K562 (cell line): ENCODE data around the gene USF2. TPM values are rescaled to one million over a fixed set of nuclear protein-coding genes. Genes with fewer than 3 reads are reported as not detected.

Source experiments
- ATAC-seq: fragments of 200-7000 bp; cut with Tn5 transposase; 3 replicates; pipeline ENCODE4 v1.9.1; 2020; ENCODE audit warnings: moderate library complexity
- BruUV-seq: library from RNA; stranded (reverse); fragments of 400-500 nt; replicated peaks from 2 replicates; lab custom pipeline; 2021; lab: Mats Ljungman, UMichigan
- CTCF ChIA-PET: fragments of 300-600 bp; formaldehyde crosslinking; extraction: SDS; loops from one replicate; lab custom pipeline; 2021; ENCODE audit warnings: low intra/inter-chr PET ratio; lab: Yijun Ruan, JAX
- POLR2A ChIA-PET: fragments of 300-600, 350-650 bp; sonication (Branson Sonifier 250); formaldehyde crosslinking; extraction: SDS; loops from one replicate; lab custom pipeline; 2021; ENCODE audit warnings: antibody characterized with exemption, inconsistent platforms; lab: Yijun Ruan, JAX
- DNase-seq, 4 experiments: peaks; one replicate each; pipeline versions ENCODE4 v3.0.0 to v3.0.0-alpha.2; 2011 to 2018; ENCODE audit warnings: low spot score in 3 of 4, mixed read lengths in 3 of 4; ENCODE audit errors: extremely low read depth in 1 of 4
- FAIRE-seq: peaks from 2 replicates; lab custom pipeline; 2011; peaks lifted over from hg19 to GRCh38; lab: Jason Lieb, UNC
- H2AFZ ChIP-seq: 2 replicates; pipeline ENCODE4 v1.6.0; 2011; ENCODE audit warnings: low read depth, low read length, control low read depth, inconsistent platforms
- H3K27ac ChIP-seq: fragments of 200-600 bp; 3 replicates; pipeline ENCODE4 v1.8.0; 2011; ENCODE audit warnings: low read depth, mild to moderate bottlenecking, control low read depth, inconsistent platforms, low read length, moderate library complexity, mixed read lengths; ENCODE audit errors: extremely low read depth
- H3K27me3 ChIP-seq, 2 experiments: fragments of 300-600 bp in 1 of 2; 2 replicates in 1 of 2; 3 replicates in 1 of 2; pipeline versions ENCODE4 v1.6.0 to v1.8.0; 2011; ENCODE audit warnings: inconsistent platforms in 2 of 2, low read length in 2 of 2, mild to moderate bottlenecking in 1 of 2, mixed read lengths in 1 of 2, moderate library complexity in 1 of 2; ENCODE audit not compliant: control insufficient read depth in 2 of 2, insufficient read depth in 2 of 2
- H3K36me3 ChIP-seq: fragments of 300-600 bp; 3 replicates; pipeline ENCODE4 v1.8.0; 2011; ENCODE audit warnings: mild to moderate bottlenecking, low read length, inconsistent platforms; ENCODE audit not compliant: control insufficient read depth, insufficient read depth
- H3K4me1 ChIP-seq, 2 experiments: fragments of 200-600 bp in 1 of 2; replicated peaks in 1 of 2; 2 replicates in 1 of 2; 3 replicates in 1 of 2; pipeline versions ENCODE4 v1.5.1 to v1.8.0; 2011; ENCODE audit warnings: inconsistent platforms in 2 of 2, low read length in 2 of 2, mild to moderate bottlenecking in 1 of 2, mixed read lengths in 1 of 2, moderate library complexity in 1 of 2; ENCODE audit not compliant: control insufficient read depth in 2 of 2, insufficient read depth in 2 of 2
- H3K4me2 ChIP-seq: 2 replicates; pipeline ENCODE4 v1.6.1; 2011; ENCODE audit warnings: low read length, control low read depth, inconsistent platforms, mixed read lengths; ENCODE audit not compliant: insufficient read depth
- H3K4me3 ChIP-seq: fragments of 200-600 bp; sonication (generic), shearing (Covaris generic); 2 replicates; pipeline ENCODE4 v1.5.1; 2016; ENCODE audit warnings: control low read depth, inconsistent platforms
- H3K79me2 ChIP-seq: fragments of 200-600 bp; 3 replicates; pipeline ENCODE4 v1.8.0; 2011; ENCODE audit warnings: low read length, inconsistent platforms; ENCODE audit not compliant: control insufficient read depth, insufficient read depth
- H3K9ac ChIP-seq, 2 experiments: 2 replicates each; pipeline versions ENCODE4 v1.6.0 to v1.6.1; 2011; ENCODE audit warnings: low read depth in 2 of 2, low read length in 2 of 2, control low read depth in 1 of 2, inconsistent platforms in 1 of 2, mild to moderate bottlenecking in 1 of 2, mixed read lengths in 1 of 2; ENCODE audit not compliant: insufficient read depth in 1 of 2
- H3K9me1 ChIP-seq: one replicate; pipeline ENCODE4 v1.6.0; 2011; ENCODE audit warnings: inconsistent platforms, mild to moderate bottlenecking, low read length, moderate library complexity; ENCODE audit not compliant: control insufficient read depth, insufficient read depth
- H3K9me3 ChIP-seq: replicated peaks from 2 replicates; pipeline ENCODE4 v1.5.1; 2011; ENCODE audit warnings: low read depth, low read length, inconsistent platforms; ENCODE audit not compliant: control insufficient read depth, insufficient read depth
- H4K20me1 ChIP-seq: replicated peaks from 2 replicates; pipeline ENCODE4 v1.6.1; 2011; ENCODE audit warnings: low read length, inconsistent platforms, mixed read lengths; ENCODE audit not compliant: control insufficient read depth, insufficient read depth
- CTBP1 ChIP-seq: fragments of 450-650 bp; IDR thresholded peaks from 2 replicates; pipeline ENCODE4 v1.6.1; 2016; ENCODE audit warnings: borderline replicate concordance
- HDAC3 ChIP-seq: fragments of 450-650 bp; IDR thresholded peaks from 2 replicates; pipeline ENCODE4 v1.6.1; 2018; ENCODE audit warnings: borderline replicate concordance, mild to moderate bottlenecking, moderate library complexity; ENCODE audit not compliant: partially characterized antibody
- SMAD2 ChIP-seq: fragments of 150-350 bp; IDR thresholded peaks from 2 replicates; pipeline ENCODE4 v1.6.1; 2014; ENCODE audit warnings: low read depth, mild to moderate bottlenecking, low read length
- ZNF79 ChIP-seq: fragments of 250-450 bp; sonication (Bioruptor Pico); IDR thresholded peaks from 2 replicates; pipeline ENCODE4 v1.4.0; 2020; ENCODE audit warnings: low read depth, mild to moderate bottlenecking, moderate library complexity
- WGBS: fragments of 100-300 bp; shearing (Covaris generic); methylation state at CpG from one replicate; pipeline ENCODE4 v1.1.6; 2016; ENCODE audit warnings: low coverage, mixed read lengths; ENCODE audit not compliant: insufficient coverage; ENCODE audit errors: missing lambda C conversion rate; 5-methylcytosine and 5-hydroxymethylcytosine counted together
- in situ Hi-C: fragments of 300-500 bp; cut with MboI; formaldehyde crosslinking; loops from 4 replicates; pipeline ENCODE4 v1.15.0; 2018; ENCODE audit warnings: inconsistent platforms, mixed read lengths
- intact Hi-C: fragments of 100-400 bp; cut with micrococcal nuclease; formaldehyde crosslinking; loops from 2 replicates; pipeline ENCODE4 v1.14.2; 2022
- polyA plus RNA-seq, 8 experiments: library from polyadenylated mRNA; depleted of rRNA in 4 of 8; stranded (reverse) in 5 of 8; unstranded in 3 of 8; fragments of >200 nt; fragmentation: Nextera tagmentation in 2 of 8; fragmentation: Illumina TruSeq in 1 of 8; extraction: Ambion mirVana in 2 of 8; extraction: Trizol in 1 of 8; gene quantifications; 2 replicates each; pipeline versions ENCODE4 v1.2.1 to v1.2.3, GENCODE V29; 2011 to 2014; ENCODE audit warnings: inconsistent platforms in 1 of 8, missing spikeins in 1 of 8
- total RNA-seq, 7 experiments: library from RNA; depleted of rRNA in 6 of 7; stranded (reverse); fragments of >200 nt in 6 of 7; fragmentation: Illumina TruSeq in 2 of 7; extraction: Trizol in 2 of 7; gene quantifications; 2 replicates each; pipeline versions ENCODE4 v1.2.1 to v1.2.3, GENCODE V29; 2011 to 2021; ENCODE audit warnings: low replicate concordance in 1 of 7
- TF ChIP-seq, protein P1 (sequence below), 2 experiments: fragments of 200-800 bp in 1 of 2; sonication (Bioruptor generic) in 1 of 2; sonication (generic) in 1 of 2; formaldehyde crosslinking in 1 of 2; IDR thresholded peaks in 1 of 2; conservative IDR thresholded peaks in 1 of 2; 2 replicates each; pipeline versions ENCODE4 v1.5.0 to v1.6.1; 2016 to 2020; ENCODE audit warnings: missing compliant biosample characterization in 1 of 2, missing genetic modification characterization in 1 of 2, missing genetic modification reagents in 1 of 2
- TF ChIP-seq, protein P2 (sequence below): sonication (generic); formaldehyde crosslinking; IDR thresholded peaks from 2 replicates; pipeline ENCODE4 v1.8.1; 2023; ENCODE audit warnings: mild to moderate bottlenecking, missing genetic modification reagents
- TF ChIP-seq, protein P3 (sequence below), 3 experiments: fragments of 200-800 bp in 1 of 3; sonication (Bioruptor generic) in 1 of 3; sonication (generic) in 1 of 3; formaldehyde crosslinking in 1 of 3; IDR thresholded peaks; 2 replicates each; pipeline versions ENCODE4 v1.6.1 to v1.8.0; 2016 to 2022; ENCODE audit warnings: mild to moderate bottlenecking in 2 of 3, missing compliant biosample characterization in 2 of 3, missing genetic modification characterization in 2 of 3, missing genetic modification reagents in 1 of 3

The USF2 gene
- total and polyA plus RNA-seq, 9 of the 15 experiments (the other 6 are each of a cell fraction or from before 2014, with no cell fraction given), result 0.27 to 93.7 (median 58.4) TPM

DNA sequence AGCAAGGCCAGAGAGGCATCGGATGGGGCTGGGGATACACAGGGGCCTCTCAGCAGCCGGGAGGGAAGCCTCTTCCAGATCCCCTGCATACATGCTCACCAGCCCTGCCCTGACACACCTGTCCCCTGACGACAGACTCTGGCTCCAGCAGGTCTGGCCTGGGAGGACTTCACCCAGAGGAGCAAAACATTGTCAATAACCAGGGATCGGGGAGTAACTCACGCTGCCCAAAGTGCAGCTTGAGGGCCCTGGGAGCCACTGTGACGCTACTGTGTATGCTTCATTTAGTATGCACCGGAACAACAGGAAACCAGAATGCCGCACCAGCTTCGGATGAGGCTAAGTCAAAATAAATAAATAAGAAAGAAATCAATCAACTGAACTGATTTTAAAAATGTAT lies 47.8 kb downstream of the USF2 start:
- no TSS peak for BruUV-seq
- H3K9me1 ChIP-seq, result no peaks in the 10 kb centered on the region
- H3K79me2 ChIP-seq, result no peaks in the 10 kb centered on the region
- H3K9me3 ChIP-seq, result no peaks in the 10 kb centered on the region
- FAIRE-seq (no peak), ATAC-seq (no peak), DNase-seq (no peak)
- no peaks in the 10 kb centered on the region for H3K27me3 ChIP-seq
- no peak overlapping the region for H3K4me2 ChIP-seq
- WGBS, result 77% methylated on average over 9 of the region's 9 CpGs
- ChIA-PET CTCF (no interaction called here), POLR2A (interaction anchor here (0.5 to 2.8 kb wide), 5 partner anchors 9 to 321 kb away, joined by 3 to 11 read pairs (median 4); no protein-coding TSS in a partner anchor)
- TF ChIP-seq CTBP1 (no peak), SMAD2 (no peak)
- no peak overlapping the region for H3K4me3 ChIP-seq
- H3K9ac ChIP-seq, result peak overlapping the region in 1 of 2 experiments; percentile 84; a peak in 2 of 4 replicates
- H4K20me1 ChIP-seq, result no peaks in the 10 kb centered on the region
- H3K4me1 ChIP-seq, result peaks cover 37 to 57% of the 10 kb centered on the region in 2 experiments
- H3K27ac ChIP-seq, result no peak overlapping the region
- intact Hi-C loops (no loop called here), in situ Hi-C loops (no loop called here)
- H3K36me3 ChIP-seq, result no peaks in the 10 kb centered on the region; the same call in 2 of the 3 replicates
- H2AFZ ChIP-seq, result no peak overlapping the region

DNA sequence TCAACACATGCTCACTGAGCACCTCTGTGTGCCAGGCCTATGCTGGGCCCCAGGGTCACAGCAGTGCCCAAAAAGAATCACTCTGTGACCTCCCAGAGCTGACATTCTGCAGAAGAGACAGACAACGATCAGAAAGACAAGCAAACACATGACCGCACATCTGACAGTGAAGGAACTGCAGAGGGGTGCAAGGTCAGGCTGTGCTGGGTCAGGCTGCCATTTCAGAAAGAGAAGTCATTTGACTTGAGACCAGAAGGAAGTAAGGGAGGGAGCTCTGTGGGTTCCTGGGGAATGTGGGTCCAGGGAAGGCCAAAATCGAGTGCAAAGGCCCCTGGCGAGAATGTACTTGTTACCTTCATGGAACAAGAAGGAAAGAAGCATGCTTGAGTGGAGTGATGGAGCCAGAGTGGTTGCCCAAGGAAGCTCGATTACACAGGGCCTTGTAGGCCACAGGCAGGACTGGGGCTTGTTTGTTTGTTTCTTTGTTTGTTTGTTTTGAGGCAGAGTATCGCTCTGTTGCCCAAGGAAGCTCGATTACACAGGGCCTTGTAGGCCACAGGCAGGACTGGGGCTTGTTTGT lies 48.8 kb downstream of the USF2 start:
- CTCF ChIA-PET, result no interaction called here
- Histone ChIP-seq H3K36me3 (no peaks in the 10 kb centered on the region; the same call in 2 of the 3 replicates), H2AFZ (peak overlapping the region; percentile 60), H3K4me3 (no peak overlapping the region), H3K9ac (peak overlapping the region; percentile 3 to 27; a peak in 2 of 4 replicates), H4K20me1 (no peaks in the 10 kb centered on the region), H3K9me3 (peaks cover 3% of the 10 kb centered on the region; the same call in 1 of the 2 replicates), H3K9me1 (no peaks in the 10 kb centered on the region), H3K27ac (peak overlapping the region; percentile 50; the same call in 1 of the 3 replicates), H3K4me2 (no peak overlapping the region; the same call in 1 of the 2 replicates), H3K4me1 (peaks cover 37 to 47% of the 10 kb centered on the region in 2 experiments), H3K27me3 (no peaks in the 10 kb centered on the region), H3K79me2 (no peaks in the 10 kb centered on the region)
- peak; percentile 13; the same call in 2 of the 3 replicates for ATAC-seq
- WGBS, result 43% methylated on average over 6 of the region's 7 CpGs
- intact Hi-C loops, result no loop called here
- POLR2A ChIA-PET, result interaction anchor here (0.5 to 2.8 kb wide), 4 partner anchors 10 to 232 kb away, joined by 3 to 11 read pairs (median 4); no protein-coding TSS in a partner anchor
- in situ Hi-C loops, result no loop called here
- BruUV-seq, result no TSS peak
- FAIRE-seq, result peak; percentile 75
- peak in 1 of 4 experiments; percentile 57 for DNase-seq
- TF ChIP-seq, protein P1, sequence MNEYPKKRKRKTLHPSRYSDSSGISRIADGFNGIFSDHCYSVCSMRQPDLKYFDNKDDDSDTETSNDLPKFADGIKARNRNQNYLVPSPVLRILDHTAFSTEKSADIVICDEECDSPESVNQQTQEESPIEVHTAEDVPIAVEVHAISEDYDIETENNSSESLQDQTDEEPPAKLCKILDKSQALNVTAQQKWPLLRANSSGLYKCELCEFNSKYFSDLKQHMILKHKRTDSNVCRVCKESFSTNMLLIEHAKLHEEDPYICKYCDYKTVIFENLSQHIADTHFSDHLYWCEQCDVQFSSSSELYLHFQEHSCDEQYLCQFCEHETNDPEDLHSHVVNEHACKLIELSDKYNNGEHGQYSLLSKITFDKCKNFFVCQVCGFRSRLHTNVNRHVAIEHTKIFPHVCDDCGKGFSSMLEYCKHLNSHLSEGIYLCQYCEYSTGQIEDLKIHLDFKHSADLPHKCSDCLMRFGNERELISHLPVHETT (CRISPR knock-in tag; conservative IDR thresholded peaks at IDR 0.05 in 1 of 2, IDR thresholded peaks at IDR 0.05 in 1 of 2), result 0 out of 4 replicates have a peak, but pooled peaks of 1 of the 2 experiments have one; percentile 40
- TF ChIP-seq, protein P2, sequence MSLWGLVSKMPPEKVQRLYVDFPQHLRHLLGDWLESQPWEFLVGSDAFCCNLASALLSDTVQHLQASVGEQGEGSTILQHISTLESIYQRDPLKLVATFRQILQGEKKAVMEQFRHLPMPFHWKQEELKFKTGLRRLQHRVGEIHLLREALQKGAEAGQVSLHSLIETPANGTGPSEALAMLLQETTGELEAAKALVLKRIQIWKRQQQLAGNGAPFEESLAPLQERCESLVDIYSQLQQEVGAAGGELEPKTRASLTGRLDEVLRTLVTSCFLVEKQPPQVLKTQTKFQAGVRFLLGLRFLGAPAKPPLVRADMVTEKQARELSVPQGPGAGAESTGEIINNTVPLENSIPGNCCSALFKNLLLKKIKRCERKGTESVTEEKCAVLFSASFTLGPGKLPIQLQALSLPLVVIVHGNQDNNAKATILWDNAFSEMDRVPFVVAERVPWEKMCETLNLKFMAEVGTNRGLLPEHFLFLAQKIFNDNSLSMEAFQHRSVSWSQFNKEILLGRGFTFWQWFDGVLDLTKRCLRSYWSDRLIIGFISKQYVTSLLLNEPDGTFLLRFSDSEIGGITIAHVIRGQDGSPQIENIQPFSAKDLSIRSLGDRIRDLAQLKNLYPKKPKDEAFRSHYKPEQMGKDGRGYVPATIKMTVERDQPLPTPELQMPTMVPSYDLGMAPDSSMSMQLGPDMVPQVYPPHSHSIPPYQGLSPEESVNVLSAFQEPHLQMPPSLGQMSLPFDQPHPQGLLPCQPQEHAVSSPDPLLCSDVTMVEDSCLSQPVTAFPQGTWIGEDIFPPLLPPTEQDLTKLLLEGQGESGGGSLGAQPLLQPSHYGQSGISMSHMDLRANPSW (CRISPR knock-in tag), result no peak
- no peak for TF ChIP-seq HDAC3
- no peak for TF ChIP-seq ZNF79 (CRISPR knock-in tag)
- TF ChIP-seq, protein P3, sequence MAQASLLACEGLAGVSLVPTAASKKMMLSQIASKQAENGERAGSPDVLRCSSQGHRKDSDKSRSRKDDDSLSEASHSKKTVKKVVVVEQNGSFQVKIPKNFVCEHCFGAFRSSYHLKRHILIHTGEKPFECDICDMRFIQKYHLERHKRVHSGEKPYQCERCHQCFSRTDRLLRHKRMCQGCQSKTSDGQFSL (CRISPR knock-in tag; IDR thresholded peaks at IDR 0.05), result no peak
- TF ChIP-seq, protein P3 (tag; IDR thresholded peaks at IDR 0.05), result no peak
